ENCODE measurements around the gene DMBX1. TPM values are rescaled to one million over a fixed set of nuclear protein-coding genes. Genes with fewer than 3 reads are reported as not detected.

Gene DMBX1
- total RNA-seq, 3 donors from 2014 or later = not detected

- TF ChIP-seq CTCF (IDR thresholded peaks at IDR 0.05) = no peak
- DNase-seq (no peak), ATAC-seq (no peak)
- Histone ChIP-seq H3K36me3 (ENCODE audit: low read depth) (no peaks in the 10 kb centered on the region), H3K9me3 (no peaks in the 10 kb centered on the region), H3K4me3 (no peak overlapping the region), H3K4me1 (ENCODE audit: low read depth) (no peaks in the 10 kb centered on the region)
- intact Hi-C loops (cut with DNase I, micrococcal nuclease) = no loop called here
These were observed 8.0 kb downstream of the DMBX1 start for GRCh38 chr1:46497665-46498064.

- no peak overlapping the region for H3K4me3 ChIP-seq
- no peak for DNase-seq
- no peaks in the 10 kb centered on the region for H3K4me1 ChIP-seq (ENCODE audit: low read depth)
- no peaks in the 10 kb centered on the region for H3K9me3 ChIP-seq
- no peaks in the 10 kb centered on the region for H3K36me3 ChIP-seq (ENCODE audit: low read depth)
- ATAC-seq = no peak
- TF ChIP-seq CTCF (IDR thresholded peaks at IDR 0.05) = no peak
- intact Hi-C loops (cut with DNase I, micrococcal nuclease) = no loop called here
These were observed 11.9 kb downstream of the DMBX1 start for GRCh38 chr1:46501528-46501927.

- intact Hi-C loops (cut with DNase I, micrococcal nuclease) = no loop called here
- Histone ChIP-seq H3K4me1 (ENCODE audit: low read depth) (no peaks in the 10 kb centered on the region), H3K9me3 (no peaks in the 10 kb centered on the region), H3K4me3 (no peak overlapping the region), H3K36me3 (ENCODE audit: low read depth) (no peaks in the 10 kb centered on the region)
- no peak for TF ChIP-seq CTCF (IDR thresholded peaks at IDR 0.05)
- ATAC-seq (no peak), DNase-seq (no peak)
These were observed 13.8 kb downstream of the DMBX1 start for GRCh38 chr1:46503421-46503820.

- TF ChIP-seq CTCF (IDR thresholded peaks at IDR 0.05) = no peak
- Histone ChIP-seq H3K4me3 (no peak overlapping the region), H3K36me3 (ENCODE audit: low read depth) (no peaks in the 10 kb centered on the region), H3K4me1 (ENCODE audit: low read depth) (no peaks in the 10 kb centered on the region), H3K9me3 (no peaks in the 10 kb centered on the region)
- ATAC-seq (no peak), DNase-seq (no peak)
- intact Hi-C loops (cut with DNase I, micrococcal nuclease) = no loop called here
These were observed 17.0 kb downstream of the DMBX1 start for GRCh38 chr1:46506470-46507219.

- DNase-seq (no peak), ATAC-seq (no peak)
These were observed 19.1 kb downstream of the DMBX1 start for GRCh38 chr1:46508757-46509156.

More at GRCh38 chr1:46508757-46509156, 19.1 kb downstream of the DMBX1 start:
- no peak for TF ChIP-seq CTCF (IDR thresholded peaks at IDR 0.05)
- Histone ChIP-seq H3K4me1 (ENCODE audit: low read depth) (no peaks in the 10 kb centered on the region), H3K9me3 (no peaks in the 10 kb centered on the region), H3K36me3 (ENCODE audit: low read depth) (no peaks in the 10 kb centered on the region), H3K4me3 (no peak overlapping the region)
- intact Hi-C loops (cut with DNase I, micrococcal nuclease) = no loop called here

Measured in mucosa of descending colon (tissue), 3 donors.